Neuronal stem cell (in vitro differentiated cells): ENCODE measurements around the gene UBQLN1.

Source experiments
- DNase-seq: peaks from one replicate; pipeline ENCODE4 v3.0.0-alpha.2; 2013; ENCODE audit warnings: low spot score
- H2AFZ ChIP-seq: one replicate; pipeline ENCODE4 v1.6.1; 2013; ENCODE audit warnings: mild to moderate bottlenecking, low read length, inconsistent platforms
- H2AK5ac ChIP-seq: 2 replicates; pipeline ENCODE4 v1.6.1; 2013; ENCODE audit warnings: low read depth, mild to moderate bottlenecking, inconsistent platforms, low read length, moderate library complexity, mixed read lengths
- H2BK120ac ChIP-seq: 2 replicates; pipeline ENCODE4 v1.6.1; 2013; ENCODE audit warnings: low read depth, mild to moderate bottlenecking, inconsistent platforms, low read length, moderate library complexity, mixed read lengths
- H2BK12ac ChIP-seq: one replicate; pipeline ENCODE4 v1.6.1; 2013; ENCODE audit warnings: low read length, inconsistent platforms
- H2BK15ac ChIP-seq: 2 replicates; pipeline ENCODE4 v1.6.1; 2013; ENCODE audit warnings: mild to moderate bottlenecking, low read length, inconsistent platforms, mixed read lengths
- H2BK5ac ChIP-seq: one replicate; pipeline ENCODE4 v1.6.1; 2013; ENCODE audit warnings: inconsistent platforms, mild to moderate bottlenecking, low read length, moderate library complexity
- H3K14ac ChIP-seq: one replicate; pipeline ENCODE4 v1.6.1; 2013; ENCODE audit warnings: low read length, inconsistent platforms
- H3K18ac ChIP-seq: 2 replicates; pipeline ENCODE4 v1.6.1; 2013; ENCODE audit warnings: low read length, inconsistent platforms
- H3K23ac ChIP-seq: 2 replicates; pipeline ENCODE4 v1.6.1; 2013; ENCODE audit warnings: low read depth, mild to moderate bottlenecking, mixed read lengths, low read length, inconsistent platforms; ENCODE audit not compliant: poor library complexity
- H3K27ac ChIP-seq: replicated peaks from 3 replicates; pipeline ENCODE4 v1.5.1; 2013; ENCODE audit warnings: low read length, inconsistent platforms
- H3K27me3 ChIP-seq, 3 experiments: 2 replicates each; pipeline ENCODE4 v1.6.1; 2013; ENCODE audit warnings: low read length in 3 of 3, mild to moderate bottlenecking in 2 of 3, inconsistent platforms in 1 of 3, low read depth in 1 of 3, mixed read lengths in 1 of 3, moderate library complexity in 1 of 3; ENCODE audit not compliant: control insufficient read depth in 3 of 3, insufficient read depth in 3 of 3
- H3K36me3 ChIP-seq, 2 donors: replicated peaks in 1 of 2; 2 replicates each; pipeline ENCODE4 v1.6.1; 2013; ENCODE audit warnings: low read length in 2 of 2; ENCODE audit not compliant: control insufficient read depth in 2 of 2, insufficient read depth in 2 of 2
- H3K4ac ChIP-seq: 2 replicates; pipeline ENCODE4 v1.6.1; 2013; ENCODE audit warnings: inconsistent platforms, mild to moderate bottlenecking, low read length, moderate library complexity
- H3K4me1 ChIP-seq, 2 donors: 1 replicate in 1 of 2; 2 replicates in 1 of 2; pipeline ENCODE4 v1.6.1; 2013; ENCODE audit warnings: low read length in 2 of 2, low read depth in 1 of 2; ENCODE audit not compliant: control insufficient read depth in 2 of 2, insufficient read depth in 1 of 2
- H3K4me2 ChIP-seq: one replicate; pipeline ENCODE4 v1.6.1; 2013; ENCODE audit warnings: mild to moderate bottlenecking, low read length, inconsistent platforms; ENCODE audit not compliant: insufficient read depth, poor library complexity, severe bottlenecking
- H3K4me3 ChIP-seq, 2 donors: 2 replicates each; pipeline ENCODE4 v1.5.1; 2013; ENCODE audit warnings: low read length in 2 of 2, mild to moderate bottlenecking in 2 of 2, inconsistent platforms in 1 of 2, moderate library complexity in 1 of 2
- H3K79me1 ChIP-seq: one replicate; pipeline ENCODE4 v1.6.1; 2013; ENCODE audit warnings: low read depth, mild to moderate bottlenecking, inconsistent platforms, low read length, moderate library complexity
- H3K9ac ChIP-seq: one replicate; pipeline ENCODE4 v1.6.1; 2013; ENCODE audit warnings: mild to moderate bottlenecking, low read depth, low read length, inconsistent platforms; ENCODE audit not compliant: poor library complexity
- H3K9me3 ChIP-seq, 2 donors: replicated peaks in 1 of 2; 2 replicates each; pipeline versions ENCODE3 to v1.6.1; 2013; ENCODE audit warnings: low read length in 2 of 2, mild to moderate bottlenecking in 2 of 2, inconsistent platforms in 1 of 2, low read depth in 1 of 2, mixed read lengths in 1 of 2, moderate library complexity in 1 of 2; ENCODE audit not compliant: control insufficient read depth in 2 of 2, insufficient read depth in 1 of 2
- H4K8ac ChIP-seq: one replicate; pipeline ENCODE4 v1.6.1; 2013; ENCODE audit warnings: low read depth, mild to moderate bottlenecking, inconsistent platforms, low read length, moderate library complexity
- H4K91ac ChIP-seq: one replicate; pipeline ENCODE4 v1.6.1; 2013; ENCODE audit warnings: low read length, low read depth, mild to moderate bottlenecking, inconsistent platforms; ENCODE audit not compliant: poor library complexity
- WGBS, 2 donors: extraction: QIAGEN DNeasy Blood & Tissue Kit; methylation state at CpG; one replicate each; pipeline ENCODE4 v1.1.7; 2013; ENCODE audit warnings: missing lambda C conversion rate in 2 of 2, mixed read lengths in 1 of 2; ENCODE audit not compliant: insufficient read length in 2 of 2, insufficient replicate concordance in 1 of 2; ENCODE audit errors: extremely low coverage in 2 of 2; 5-methylcytosine and 5-hydroxymethylcytosine counted together

Gene UBQLN1

DNA sequence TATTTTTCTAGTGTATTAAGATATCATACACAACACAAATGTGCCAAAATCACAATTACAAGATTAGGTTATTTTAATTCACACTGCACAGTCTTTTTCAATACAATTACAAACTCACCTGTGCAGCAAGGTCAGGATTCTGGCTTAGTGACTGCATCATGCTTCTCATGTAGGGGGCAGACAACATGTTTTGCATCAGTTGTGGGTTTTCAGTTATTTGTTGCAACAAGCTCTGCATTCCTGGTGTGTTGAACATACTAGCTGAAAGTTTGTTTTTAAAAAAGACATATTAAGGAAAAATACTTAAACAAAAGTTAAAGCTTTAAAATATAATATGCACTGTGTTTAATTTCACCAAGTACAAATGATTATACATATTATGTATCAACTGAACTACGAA is 38.7 kb downstream of the UBQLN1 start:
- H3K4me3 ChIP-seq, result no peak overlapping the region
- H2BK12ac ChIP-seq, result no peak overlapping the region
- no peak overlapping the region for H4K8ac ChIP-seq
- H2BK5ac ChIP-seq, result no peak overlapping the region
- no peak overlapping the region for H3K27ac ChIP-seq
- no peaks in the 10 kb centered on the region for H3K4me1 ChIP-seq
- no peak overlapping the region for H2BK15ac ChIP-seq
- no peak overlapping the region for H3K4me2 ChIP-seq
- H3K36me3 ChIP-seq, result peaks cover 15 to 96% of the 10 kb centered on the region in 2 donors
- no peak overlapping the region for H4K91ac ChIP-seq
- no peak overlapping the region for H2AFZ ChIP-seq
- H3K18ac ChIP-seq, result no peak overlapping the region
- no peaks in the 10 kb centered on the region for H3K27me3 ChIP-seq
- H3K14ac ChIP-seq, result no peak overlapping the region
- H3K79me1 ChIP-seq, result no peaks in the 10 kb centered on the region
- no peak overlapping the region for H3K23ac ChIP-seq
- whole genome bisulfite sequencing, 2 donors, result no CpG with 5 or more reads among the region's 1 CpG
- DNase-seq, result no peak
- H3K9ac ChIP-seq, result no peak overlapping the region
- H3K9me3 ChIP-seq, result no peaks in the 10 kb centered on the region
- H3K4ac ChIP-seq, result no peak overlapping the region
- H2AK5ac ChIP-seq, result no peak overlapping the region
- H2BK120ac ChIP-seq, result no peak overlapping the region

DNA sequence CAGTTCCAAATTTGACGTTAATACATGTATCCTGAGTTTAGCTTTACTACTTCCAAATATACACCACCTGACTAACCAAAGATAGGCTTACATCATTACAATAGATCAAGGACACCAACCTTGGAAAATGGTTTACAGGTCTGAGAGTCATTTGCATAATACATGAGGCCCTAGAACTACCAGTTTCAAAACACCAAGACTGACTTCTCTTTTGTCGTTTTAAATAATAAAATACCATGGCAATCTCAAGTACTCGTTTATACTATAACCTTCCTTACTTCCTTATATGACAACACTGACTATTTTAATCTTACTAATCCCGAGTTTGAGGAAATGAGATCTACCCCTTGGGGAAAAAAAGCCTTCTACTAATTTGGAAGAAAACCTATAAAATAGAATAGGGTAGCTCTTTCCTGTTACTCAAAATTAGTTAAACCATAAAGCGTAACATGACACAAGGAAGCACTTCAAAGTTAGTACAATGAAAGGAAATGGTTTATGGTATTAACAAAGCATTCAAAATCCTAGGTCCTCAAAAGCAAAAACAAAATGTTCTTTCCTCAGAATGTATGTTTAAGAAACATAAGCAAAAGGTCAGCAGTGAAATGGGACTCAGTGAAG is 42.1 kb downstream of the UBQLN1 start:
- H2BK120ac ChIP-seq, result no peak overlapping the region
- no peak for DNase-seq

DNA sequence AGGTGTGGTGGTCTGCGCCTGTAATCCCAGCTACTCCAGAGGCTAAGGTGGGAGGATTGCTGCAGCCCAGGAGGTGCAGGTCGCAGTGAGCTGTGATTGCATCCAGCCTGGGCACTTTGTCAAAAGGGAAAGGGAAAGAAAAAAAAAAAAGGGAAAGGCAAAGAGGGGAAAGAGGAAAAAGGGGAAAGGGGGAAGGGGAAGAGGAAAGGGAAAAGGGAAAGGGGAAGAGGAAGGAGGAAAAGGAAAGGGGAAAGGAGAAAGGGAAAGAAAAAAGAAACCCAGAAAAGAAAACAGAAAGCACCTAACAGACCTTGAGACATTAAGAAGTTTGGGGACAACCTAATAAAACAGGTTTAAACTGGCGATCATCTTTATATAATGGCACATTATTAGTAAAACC is 44.8 kb downstream of the UBQLN1 start:
- Histone ChIP-seq H3K18ac (no peak overlapping the region), H2AFZ (no peak overlapping the region), H3K9ac (no peak overlapping the region), H2BK5ac (no peak overlapping the region), H3K4me2 (no peak overlapping the region), H2BK12ac (no peak overlapping the region), H3K23ac (no peak overlapping the region), H3K4me1 (no peaks in the 10 kb centered on the region), H4K91ac (no peak overlapping the region), H4K8ac (no peak overlapping the region), H3K36me3 (peaks cover 7 to 95% of the 10 kb centered on the region in 2 donors), H2AK5ac (no peak overlapping the region), H2BK120ac (no peak overlapping the region), H3K27me3 (no peaks in the 10 kb centered on the region), H3K14ac (no peak overlapping the region), H2BK15ac (no peak overlapping the region), H3K27ac (no peak overlapping the region), H3K79me1 (no peaks in the 10 kb centered on the region), H3K4ac (no peak overlapping the region), H3K4me3 (no peak overlapping the region), H3K9me3 (no peaks in the 10 kb centered on the region)
- no CpG with 5 or more reads among the region's 3 CpGs for WGBS, 2 donors
- DNase-seq, result no peak

More for the DNA sequence above, 42.1 kb downstream of the UBQLN1 start:
- Histone ChIP-seq H3K4me1 (no peaks in the 10 kb centered on the region), H3K4me3 (no peak overlapping the region), H3K79me1 (no peaks in the 10 kb centered on the region), H3K27ac (no peak overlapping the region), H4K91ac (no peak overlapping the region), H2AFZ (no peak overlapping the region), H3K18ac (no peak overlapping the region), H2AK5ac (no peak overlapping the region), H3K9ac (no peak overlapping the region), H3K4ac (no peak overlapping the region), H3K27me3 (no peaks in the 10 kb centered on the region), H2BK12ac (no peak overlapping the region), H3K9me3 (no peaks in the 10 kb centered on the region), H2BK5ac (no peak overlapping the region), H2BK15ac (no peak overlapping the region), H3K4me2 (no peak overlapping the region), H3K36me3 (peaks cover 11 to 96% of the 10 kb centered on the region in 2 donors), H3K23ac (no peak overlapping the region), H3K14ac (no peak overlapping the region), H4K8ac (no peak overlapping the region)
- 100% methylated on average over 1 of the region's 5 CpGs; no CpG with 5 or more reads in 1 of the 2 donors for WGBS, 2 donors

DNA sequence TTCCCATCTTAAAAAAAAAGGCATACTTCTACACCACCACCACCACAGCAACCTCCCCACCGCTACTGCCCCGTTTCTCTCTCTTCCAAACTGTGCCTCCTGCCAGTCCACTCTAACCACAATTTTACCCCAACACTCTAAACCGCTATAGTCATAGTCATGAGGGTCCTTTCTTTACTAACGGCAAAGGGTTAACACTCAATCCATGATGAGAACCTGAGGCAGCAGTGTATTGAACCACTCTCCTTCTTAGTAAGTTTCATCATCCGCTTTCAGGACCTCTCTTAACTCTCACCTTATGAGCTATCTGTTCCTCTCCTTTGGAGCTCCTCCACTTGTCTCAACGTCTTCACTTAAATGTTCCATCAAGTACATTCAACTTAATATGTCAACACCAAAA is 50.8 kb downstream of the UBQLN1 start:
- Histone ChIP-seq H2AK5ac (no peak overlapping the region), H3K9ac (no peak overlapping the region), H3K4ac (no peak overlapping the region), H2BK12ac (no peak overlapping the region), H3K27ac (no peak overlapping the region), H4K8ac (no peak overlapping the region), H3K36me3 (peaks cover 15 to 99% of the 10 kb centered on the region in 2 donors), H3K9me3 (peaks cover 0 to 12% of the 10 kb centered on the region in 2 donors), H3K4me3 (no peak overlapping the region), H2BK15ac (no peak overlapping the region), H2BK5ac (no peak overlapping the region), H3K4me2 (no peak overlapping the region), H2AFZ (no peak overlapping the region), H4K91ac (no peak overlapping the region), H3K27me3 (no peaks in the 10 kb centered on the region), H3K79me1 (no peaks in the 10 kb centered on the region), H3K14ac (no peak overlapping the region), H3K23ac (no peak overlapping the region), H3K4me1 (no peaks in the 10 kb centered on the region), H2BK120ac (no peak overlapping the region), H3K18ac (no peak overlapping the region)
- DNase-seq, result no peak
- no CpG with 5 or more reads among the region's 6 CpGs for WGBS, 2 donors
